ENCODE measurements around the gene INTS12.

Gene INTS12

GRCh38 chr4:105683038-105683437 lies 25.5 kb downstream of the INTS12 start:
- Histone ChIP-seq H3K27me3 (ENCODE audit: control insufficient read depth, insufficient read depth, low read length) (no peaks in the 10 kb centered on the region), H3K4me3 (ENCODE audit: low read depth, low read length) (no peak overlapping the region), H3K9ac (ENCODE audit: low read length) (no peak overlapping the region), H3K4me1 (ENCODE audit: control insufficient read depth, insufficient read depth, low read length) (no peaks in the 10 kb centered on the region), H3K36me3 (ENCODE audit: control insufficient read depth, insufficient read depth, low read length) (peaks cover 14% of the 10 kb centered on the region), H3K27ac (ENCODE audit: low read depth, low read length) (no peak overlapping the region), H3K9me3 (ENCODE audit: control insufficient read depth, insufficient read depth, low read depth, low read length) (no peaks in the 10 kb centered on the region)

- Histone ChIP-seq H3K36me3 (ENCODE audit: control insufficient read depth, insufficient read depth, low read length) (peaks cover 7% of the 10 kb centered on the region), H3K27ac (ENCODE audit: low read depth, low read length) (no peak overlapping the region), H3K9ac (ENCODE audit: low read length) (no peak overlapping the region), H3K4me1 (ENCODE audit: control insufficient read depth, insufficient read depth, low read length) (no peaks in the 10 kb centered on the region), H3K4me3 (ENCODE audit: low read depth, low read length) (no peak overlapping the region), H3K9me3 (ENCODE audit: control insufficient read depth, insufficient read depth, low read depth, low read length) (no peaks in the 10 kb centered on the region), H3K27me3 (ENCODE audit: control insufficient read depth, insufficient read depth, low read length) (no peaks in the 10 kb centered on the region)
These were observed 29.3 kb downstream of the INTS12 start for GRCh38 chr4:105679186-105679585.

DNA sequence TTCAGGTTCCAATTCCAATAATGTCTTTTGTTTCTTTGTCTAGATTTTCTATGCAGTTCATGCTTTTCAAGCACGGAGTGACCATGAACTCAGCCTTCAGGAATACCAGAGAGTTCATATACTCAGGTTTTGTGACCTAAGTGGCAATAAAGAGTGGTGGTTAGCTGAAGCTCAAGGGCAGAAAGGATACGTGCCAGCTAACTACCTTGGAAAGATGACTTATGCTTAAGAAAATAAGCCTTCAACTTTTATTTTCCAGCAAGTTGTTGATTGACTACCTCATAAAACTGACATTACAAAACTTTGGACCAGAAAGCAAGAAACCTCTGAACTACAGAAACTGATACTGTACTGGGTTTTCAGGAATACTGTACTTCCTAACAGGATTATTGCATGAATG lies 30.8 kb downstream of the INTS12 start:
- Histone ChIP-seq H3K9ac (ENCODE audit: low read length) (no peak overlapping the region), H3K27ac (ENCODE audit: low read depth, low read length) (no peak overlapping the region), H3K9me3 (ENCODE audit: control insufficient read depth, insufficient read depth, low read depth, low read length) (no peaks in the 10 kb centered on the region), H3K4me3 (ENCODE audit: low read depth, low read length) (no peak overlapping the region), H3K36me3 (ENCODE audit: control insufficient read depth, insufficient read depth, low read length) (peaks cover 2% of the 10 kb centered on the region), H3K27me3 (ENCODE audit: control insufficient read depth, insufficient read depth, low read length) (no peaks in the 10 kb centered on the region), H3K4me1 (ENCODE audit: control insufficient read depth, insufficient read depth, low read length) (no peaks in the 10 kb centered on the region)

GRCh38 chr4:105674011-105674410 lies 34.5 kb downstream of the INTS12 start:
- H3K9ac ChIP-seq (ENCODE audit: low read length), result no peak overlapping the region
- no peak overlapping the region for H3K27ac ChIP-seq (ENCODE audit: low read depth, low read length)
- H3K4me1 ChIP-seq (ENCODE audit: control insufficient read depth, insufficient read depth, low read length), result no peaks in the 10 kb centered on the region
- no peaks in the 10 kb centered on the region for H3K27me3 ChIP-seq (ENCODE audit: control insufficient read depth, insufficient read depth, low read length)
- no peak overlapping the region for H3K4me3 ChIP-seq (ENCODE audit: low read depth, low read length)
- no peaks in the 10 kb centered on the region for H3K9me3 ChIP-seq (ENCODE audit: control insufficient read depth, insufficient read depth, low read depth, low read length)
- no peaks in the 10 kb centered on the region for H3K36me3 ChIP-seq (ENCODE audit: control insufficient read depth, insufficient read depth, low read length)

- H3K9ac ChIP-seq (ENCODE audit: low read length), result no peak overlapping the region
- H3K27ac ChIP-seq (ENCODE audit: low read depth, low read length), result no peak overlapping the region
- no peak overlapping the region for H3K4me3 ChIP-seq (ENCODE audit: low read depth, low read length)
- no peaks in the 10 kb centered on the region for H3K4me1 ChIP-seq (ENCODE audit: control insufficient read depth, insufficient read depth, low read length)
- H3K9me3 ChIP-seq (ENCODE audit: control insufficient read depth, insufficient read depth, low read depth, low read length), result no peaks in the 10 kb centered on the region
- no peaks in the 10 kb centered on the region for H3K36me3 ChIP-seq (ENCODE audit: control insufficient read depth, insufficient read depth, low read length)
- no peaks in the 10 kb centered on the region; the same call in 1 of the 2 replicates for H3K27me3 ChIP-seq (ENCODE audit: control insufficient read depth, insufficient read depth, low read length)
These were observed 37.2 kb downstream of the INTS12 start for GRCh38 chr4:105671301-105671700.

- no peaks in the 10 kb centered on the region for H3K36me3 ChIP-seq (ENCODE audit: control insufficient read depth, insufficient read depth, low read length)
- H3K9me3 ChIP-seq (ENCODE audit: control insufficient read depth, insufficient read depth, low read depth, low read length), result no peaks in the 10 kb centered on the region
- H3K4me1 ChIP-seq (ENCODE audit: control insufficient read depth, insufficient read depth, low read length), result no peaks in the 10 kb centered on the region
- H3K27me3 ChIP-seq (ENCODE audit: control insufficient read depth, insufficient read depth, low read length), result no peaks in the 10 kb centered on the region; the same call in 1 of the 2 replicates
- H3K4me3 ChIP-seq (ENCODE audit: low read depth, low read length), result no peak overlapping the region
- H3K27ac ChIP-seq (ENCODE audit: low read depth, low read length), result no peak overlapping the region
- no peak overlapping the region for H3K9ac ChIP-seq (ENCODE audit: low read length)
These were observed 37.8 kb downstream of the INTS12 start for GRCh38 chr4:105670684-105671083.

GRCh38 chr4:105666693-105667092 lies 41.8 kb downstream of the INTS12 start:
- Histone ChIP-seq H3K4me1 (ENCODE audit: control insufficient read depth, insufficient read depth, low read length) (no peaks in the 10 kb centered on the region), H3K9me3 (ENCODE audit: control insufficient read depth, insufficient read depth, low read depth, low read length) (no peaks in the 10 kb centered on the region), H3K4me3 (ENCODE audit: low read depth, low read length) (no peak overlapping the region), H3K27me3 (ENCODE audit: control insufficient read depth, insufficient read depth, low read length) (no peaks in the 10 kb centered on the region; the same call in 1 of the 2 replicates), H3K9ac (ENCODE audit: low read length) (no peak overlapping the region), H3K36me3 (ENCODE audit: control insufficient read depth, insufficient read depth, low read length) (no peaks in the 10 kb centered on the region), H3K27ac (ENCODE audit: low read depth, low read length) (no peak overlapping the region)

DNA sequence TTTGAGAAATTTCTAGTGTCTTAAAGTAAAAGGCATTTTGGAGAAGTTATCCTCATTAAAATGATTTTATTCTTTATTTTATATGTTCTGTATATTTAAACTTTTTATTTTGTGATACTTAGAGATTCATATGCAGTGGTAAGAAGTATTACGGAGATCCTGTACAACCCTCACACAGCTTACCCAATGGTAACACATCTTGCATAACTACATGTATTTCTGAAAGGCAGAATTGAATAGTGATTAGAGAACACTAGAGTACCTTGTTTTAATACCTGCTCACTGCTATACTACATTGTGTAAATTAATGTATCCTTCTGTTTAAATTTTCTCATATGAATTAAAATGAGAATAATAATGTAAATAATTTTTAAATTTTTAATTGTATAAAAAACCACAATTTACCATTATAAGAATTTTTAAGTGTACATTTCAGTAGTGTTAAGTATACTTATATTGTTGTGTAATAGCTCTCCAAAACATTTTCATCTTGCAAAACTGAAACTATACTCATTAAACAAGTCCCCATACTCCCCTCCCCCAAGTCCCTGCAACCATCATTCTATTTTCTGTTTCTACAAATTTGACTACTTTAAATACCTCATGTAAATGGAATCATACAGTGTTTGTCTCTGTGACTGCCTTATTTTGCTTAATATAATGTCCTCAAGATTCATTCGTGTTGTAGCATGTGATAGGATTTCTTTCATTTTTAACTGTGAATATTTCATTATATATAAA lies 45.4 kb downstream of the INTS12 start:
- Histone ChIP-seq H3K27me3 (ENCODE audit: control insufficient read depth, insufficient read depth, low read length) (no peaks in the 10 kb centered on the region; the same call in 1 of the 2 replicates), H3K4me3 (ENCODE audit: low read depth, low read length) (no peak overlapping the region), H3K36me3 (ENCODE audit: control insufficient read depth, insufficient read depth, low read length) (no peaks in the 10 kb centered on the region), H3K9ac (ENCODE audit: low read length) (no peak overlapping the region), H3K4me1 (ENCODE audit: control insufficient read depth, insufficient read depth, low read length) (no peaks in the 10 kb centered on the region), H3K9me3 (ENCODE audit: control insufficient read depth, insufficient read depth, low read depth, low read length) (no peaks in the 10 kb centered on the region), H3K27ac (ENCODE audit: low read depth, low read length) (no peak overlapping the region)

- Histone ChIP-seq H3K4me3 (ENCODE audit: low read depth, low read length) (no peak overlapping the region), H3K27ac (ENCODE audit: low read depth, low read length) (no peak overlapping the region), H3K9me3 (ENCODE audit: control insufficient read depth, insufficient read depth, low read depth, low read length) (no peaks in the 10 kb centered on the region), H3K27me3 (ENCODE audit: control insufficient read depth, insufficient read depth, low read length) (no peaks in the 10 kb centered on the region), H3K9ac (ENCODE audit: low read length) (no peak overlapping the region), H3K4me1 (ENCODE audit: control insufficient read depth, insufficient read depth, low read length) (no peaks in the 10 kb centered on the region), H3K36me3 (ENCODE audit: control insufficient read depth, insufficient read depth, low read length) (no peaks in the 10 kb centered on the region)
These were observed 47.5 kb downstream of the INTS12 start for GRCh38 chr4:105661028-105661427.

DNA sequence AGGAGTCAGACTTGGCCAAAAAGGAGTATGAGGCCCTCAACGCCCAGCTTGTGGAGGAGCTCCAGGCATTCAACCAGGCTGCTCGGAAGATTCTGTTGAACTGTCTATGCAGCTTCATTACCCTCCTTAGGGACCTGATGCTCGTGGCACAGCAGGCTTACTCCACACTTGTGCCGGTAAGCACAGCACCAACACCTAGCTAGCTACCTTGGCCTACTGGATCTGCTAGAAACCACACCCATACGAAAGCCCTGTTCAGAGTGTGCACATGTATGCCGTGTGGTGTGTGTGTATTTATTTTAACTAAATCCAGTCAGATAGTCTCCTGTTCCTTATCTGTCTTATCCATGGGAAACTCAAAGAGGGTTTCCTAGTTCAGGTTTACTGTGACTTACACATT lies 49.3 kb downstream of the INTS12 start:
- Histone ChIP-seq H3K4me3 (ENCODE audit: low read depth, low read length) (no peak overlapping the region), H3K9me3 (ENCODE audit: control insufficient read depth, insufficient read depth, low read depth, low read length) (no peaks in the 10 kb centered on the region), H3K4me1 (ENCODE audit: control insufficient read depth, insufficient read depth, low read length) (no peaks in the 10 kb centered on the region), H3K27me3 (ENCODE audit: control insufficient read depth, insufficient read depth, low read length) (no peaks in the 10 kb centered on the region), H3K36me3 (ENCODE audit: control insufficient read depth, insufficient read depth, low read length) (no peaks in the 10 kb centered on the region), H3K9ac (ENCODE audit: low read length) (no peak overlapping the region), H3K27ac (ENCODE audit: low read depth, low read length) (no peak overlapping the region)

DNA sequence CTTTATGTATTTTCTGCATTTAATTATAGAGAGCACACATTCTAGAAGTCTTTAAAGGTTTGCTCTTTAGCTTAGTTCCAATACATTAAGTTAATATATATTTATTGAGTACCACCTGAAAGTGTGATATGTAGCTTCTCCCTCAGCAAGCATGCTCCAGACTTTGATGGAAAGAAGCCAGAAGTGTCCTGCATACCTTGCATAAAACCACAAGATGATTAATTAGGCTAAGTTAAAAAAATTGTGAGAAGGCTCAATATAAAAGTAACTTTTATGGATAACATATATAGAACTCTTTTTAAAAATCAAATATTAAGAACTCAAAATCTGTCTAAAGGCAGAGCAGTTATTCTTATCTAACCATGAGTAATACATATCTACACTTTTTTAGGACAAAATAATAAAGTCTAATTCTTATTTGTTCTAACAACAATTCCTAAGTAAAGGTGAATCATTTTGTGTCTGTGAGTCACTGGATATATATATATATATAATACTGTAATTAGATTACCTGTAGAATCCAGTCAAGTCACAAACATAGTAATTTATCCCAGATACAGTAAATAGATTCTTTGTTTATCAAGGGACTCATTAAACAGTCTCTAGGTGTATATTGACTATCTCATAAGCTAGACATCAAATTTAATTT lies 51.2 kb downstream of the INTS12 start:
- Histone ChIP-seq H3K4me3 (ENCODE audit: low read depth, low read length) (no peak overlapping the region), H3K27ac (ENCODE audit: low read depth, low read length) (no peak overlapping the region), H3K9ac (ENCODE audit: low read length) (no peak overlapping the region), H3K36me3 (ENCODE audit: control insufficient read depth, insufficient read depth, low read length) (no peaks in the 10 kb centered on the region), H3K4me1 (ENCODE audit: control insufficient read depth, insufficient read depth, low read length) (no peaks in the 10 kb centered on the region), H3K9me3 (ENCODE audit: control insufficient read depth, insufficient read depth, low read depth, low read length) (no peaks in the 10 kb centered on the region), H3K27me3 (ENCODE audit: control insufficient read depth, insufficient read depth, low read length) (no peaks in the 10 kb centered on the region)
